Smooth muscle cell (in vitro differentiated cells): Measurements from ENCODE around the gene SCN4B. TPM values are rescaled to one million over a fixed set of nuclear protein-coding genes. Genes with fewer than 3 reads are reported as not detected.
"Not testable (repeated sequence)": the region's sequence is repeated elsewhere in the genome, so short reads cannot be mapped to it uniquely, and the experiment has no call there.

Experiments
- DNase-seq: peaks from one replicate; lab custom pipeline; 2025; ENCODE audit not compliant: unreplicated experiment; lab: John Stamatoyannopoulos, UW
- H2AFZ ChIP-seq: fragments of 200-600 bp; sonication (generic); 2 replicates; pipeline ENCODE4 v1.6.0; 2016; ENCODE audit warnings: antibody characterized with exemption, low read depth, mild to moderate bottlenecking
- H3F3A ChIP-seq: fragments of 200-600 bp; sonication (generic); 2 replicates; pipeline ENCODE4 v1.6.0; 2017; ENCODE audit warnings: antibody characterized with exemption, low read depth
- H3K27ac ChIP-seq: fragments of 200-600 bp; sonication (generic); 2 replicates; pipeline ENCODE4 v1.5.1; 2016; ENCODE audit warnings: low read depth, mild to moderate bottlenecking
- H3K27me3 ChIP-seq: fragments of 200-600 bp; sonication (generic); 2 replicates; pipeline ENCODE4 v1.6.1; 2016; ENCODE audit warnings: low read depth, mild to moderate bottlenecking
- H3K36me3 ChIP-seq: fragments of 200-600 bp; sonication (generic); 2 replicates; pipeline ENCODE4 v1.5.1; 2016; ENCODE audit warnings: low read depth
- H3K4me1 ChIP-seq: fragments of 200-600 bp; sonication (generic); 2 replicates; pipeline ENCODE4 v1.5.1; 2016; ENCODE audit warnings: low read depth
- H3K4me2 ChIP-seq: fragments of 200-600 bp; sonication (generic); 2 replicates; pipeline ENCODE4 v1.6.0; 2016; ENCODE audit warnings: mild to moderate bottlenecking
- H3K4me3 ChIP-seq: fragments of 200-600 bp; sonication (generic); 2 replicates; pipeline ENCODE4 v1.5.1; 2016; ENCODE audit warnings: mild to moderate bottlenecking
- H3K79me2 ChIP-seq: fragments of 200-600 bp; sonication (generic); 2 replicates; pipeline ENCODE4 v1.6.0; 2016; ENCODE audit warnings: low read depth, mild to moderate bottlenecking
- H3K9ac ChIP-seq: fragments of 200-600 bp; sonication (generic); 2 replicates; pipeline ENCODE4 v1.6.0; 2016; ENCODE audit warnings: low read depth
- H3K9me3 ChIP-seq: fragments of 200-600 bp; sonication (generic); replicated peaks from 2 replicates; pipeline ENCODE4 v1.5.1; 2016; ENCODE audit warnings: low read depth
- H4K20me1 ChIP-seq: fragments of 200-600 bp; sonication (generic); 2 replicates; pipeline ENCODE4 v1.6.0; 2016; ENCODE audit warnings: low read depth
- CTCF ChIP-seq: fragments of 200-600 bp; sonication (generic); IDR thresholded peaks from 2 replicates; pipeline ENCODE4 v1.5.1; 2017; ENCODE audit warnings: borderline replicate concordance, mild to moderate bottlenecking, antibody characterized with exemption; ENCODE audit not compliant: insufficient read depth, poor library complexity, severe bottlenecking
- WGBS: methylation state at CpG from one replicate; pipeline ENCODE4 v1.1.7; 2016; ENCODE audit warnings: low lambda C conversion rate; 5-methylcytosine and 5-hydroxymethylcytosine counted together
- polyA plus RNA-seq: library from polyadenylated mRNA; unstranded; fragments of >200 nt; fragmentation: Nextera tagmentation; extraction: Ambion mirVana; gene quantifications from 2 replicates; pipeline ENCODE4 v1.2.1, GENCODE V29; 2016
- total RNA-seq: library from RNA; depleted of rRNA; stranded (reverse); fragments of >200 nt; gene quantifications from 2 replicates; pipeline ENCODE4 v1.2.3, GENCODE V29; 2014

The SCN4B gene
- total and polyA plus RNA-seq, 2 experiments from 2014 or later = not detected

- peaks cover 14% of the 10 kb centered on the region for H3K27me3 ChIP-seq
- DNase-seq = no peak
- H3K9me3 ChIP-seq = no peaks in the 10 kb centered on the region
- H3K79me2 ChIP-seq = no peaks in the 10 kb centered on the region
- H3K4me2 ChIP-seq = no peak overlapping the region
- 86% methylated on average over 6 of the region's 6 CpGs for WGBS
- no peaks in the 10 kb centered on the region for H3K4me1 ChIP-seq
- H3K4me3 ChIP-seq = no peak overlapping the region
- no peak for TF ChIP-seq CTCF
- H2AFZ ChIP-seq = no peak overlapping the region
- no peak overlapping the region for H3K27ac ChIP-seq
- no peaks in the 10 kb centered on the region for H3K36me3 ChIP-seq
- H4K20me1 ChIP-seq = no peaks in the 10 kb centered on the region
- no peak overlapping the region for H3K9ac ChIP-seq
- no peaks in the 10 kb centered on the region for H3F3A ChIP-seq
Measured at GRCh38 chr11:118193910-118194566, 41.4 kb upstream of the SCN4B start.

- DNase-seq, H4K20me1 ChIP-seq, H3K4me3 ChIP-seq, H3K9ac ChIP-seq, H3K27ac ChIP-seq, H3K9me3 ChIP-seq, H3K4me1 ChIP-seq, H3K4me2 ChIP-seq, H2AFZ ChIP-seq, H3K79me2 ChIP-seq, H3F3A ChIP-seq, H3K36me3 ChIP-seq: not testable (repeated sequence)
- peaks cover 14% of the 10 kb centered on the region for H3K27me3 ChIP-seq
- 95% methylated on average over 5 of the region's 5 CpGs for WGBS
Measured at GRCh38 chr11:118192817-118193216, 40.2 kb upstream of the SCN4B start.

DNA sequence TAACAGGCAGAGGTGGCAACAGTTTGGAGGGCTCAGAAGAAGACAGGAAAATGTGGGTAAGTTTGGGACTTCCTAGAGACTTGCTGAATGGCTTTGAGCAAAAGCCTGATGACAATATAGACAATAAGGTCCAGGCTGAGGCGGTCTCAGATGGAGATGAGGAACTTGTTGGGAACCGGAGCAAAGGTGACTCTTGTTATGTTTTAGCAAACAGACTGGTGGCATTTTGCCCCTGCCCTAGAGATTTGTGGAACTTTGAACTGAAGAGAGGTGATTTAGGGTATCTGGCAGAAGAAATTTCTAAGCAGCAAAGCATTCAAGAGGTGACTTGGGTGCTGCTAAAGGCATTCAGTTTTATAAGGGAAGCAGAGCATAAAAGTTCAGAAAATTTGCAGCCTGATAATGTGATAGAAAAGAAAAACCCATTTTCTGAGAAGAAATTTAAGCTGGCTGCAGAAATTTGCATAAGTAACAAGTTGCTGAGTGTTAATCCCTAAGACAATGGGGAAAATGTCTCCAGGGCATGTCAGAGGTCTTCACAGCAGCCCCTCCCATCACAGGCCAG is 38.4 kb upstream of the SCN4B start:
- not testable (repeated sequence) for H3K9me3 ChIP-seq, H3K4me1 ChIP-seq, H3K4me3 ChIP-seq, H3K79me2 ChIP-seq, H4K20me1 ChIP-seq, H2AFZ ChIP-seq, H3F3A ChIP-seq, H3K36me3 ChIP-seq, DNase-seq, H3K27ac ChIP-seq, H3K9ac ChIP-seq, H3K4me2 ChIP-seq
- WGBS = 93% methylated on average over 2 of the region's 2 CpGs
- peaks cover 15% of the 10 kb centered on the region for H3K27me3 ChIP-seq

DNA sequence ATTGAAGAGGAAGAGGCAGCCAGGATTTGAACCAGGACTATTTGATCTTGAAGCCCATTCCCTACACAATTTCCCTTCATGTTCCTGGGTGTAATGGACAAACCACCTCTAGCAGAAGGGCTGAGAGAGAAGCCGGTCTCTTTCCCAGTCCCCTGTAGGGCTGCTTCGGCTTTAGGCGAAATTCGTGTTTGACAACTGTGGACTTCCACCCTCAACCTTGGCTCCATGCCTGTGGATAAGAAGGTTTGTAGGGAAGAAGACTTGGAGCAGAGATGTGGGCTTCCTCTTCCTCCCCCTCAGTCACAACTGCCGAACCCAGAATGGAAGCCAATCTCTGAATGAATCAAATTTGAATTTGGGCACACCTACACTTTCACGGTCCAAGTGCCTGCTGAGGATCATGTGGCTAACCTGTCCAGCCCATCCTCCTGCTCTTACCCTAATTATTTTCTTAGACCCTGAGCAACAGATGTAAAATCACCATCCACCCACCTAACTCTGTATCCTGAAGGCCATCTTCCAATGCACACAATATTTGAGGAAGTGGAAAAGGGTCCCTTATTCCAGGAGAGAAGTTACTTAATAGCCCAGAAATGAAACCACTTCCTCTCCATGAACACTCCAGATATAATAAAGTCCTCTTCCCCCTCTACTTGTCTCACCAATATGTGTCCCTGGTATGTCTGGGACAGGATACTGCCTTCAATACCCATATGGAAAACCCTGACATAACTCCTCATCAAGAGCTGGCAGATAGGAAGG is 33.9 kb upstream of the SCN4B start:
- Histone ChIP-seq H2AFZ (no peak overlapping the region), H3K4me2 (no peak overlapping the region), H3K27ac (no peak overlapping the region), H3K36me3 (no peaks in the 10 kb centered on the region), H3K27me3 (peaks cover 15% of the 10 kb centered on the region), H3K9ac (no peak overlapping the region), H3K9me3 (no peaks in the 10 kb centered on the region), H3K4me3 (no peak overlapping the region), H3K79me2 (no peaks in the 10 kb centered on the region), H3K4me1 (no peaks in the 10 kb centered on the region), H3F3A (no peaks in the 10 kb centered on the region), H4K20me1 (no peaks in the 10 kb centered on the region)
- DNase-seq = no peak
- WGBS = 88% methylated on average over 6 of the region's 6 CpGs
- no peak for TF ChIP-seq CTCF
